Posterior cingulate gyrus (tissue), 11 donors: Measurements from ENCODE around the gene FOXE3.

Source experiments
- DNase-seq, 10 donors: peaks; one replicate each; pipeline versions ENCODE4 v3.0.0 to v3.0.0-alpha.2; 2020 to 2021; ENCODE audit warnings: mixed read lengths in 3 of 10
- intact Hi-C: fragments of 100-400 bp; cut with DNase I; formaldehyde crosslinking; loops from one replicate; pipeline ENCODE4 v1.15.1; 2023

FOXE3 gene

DNA sequence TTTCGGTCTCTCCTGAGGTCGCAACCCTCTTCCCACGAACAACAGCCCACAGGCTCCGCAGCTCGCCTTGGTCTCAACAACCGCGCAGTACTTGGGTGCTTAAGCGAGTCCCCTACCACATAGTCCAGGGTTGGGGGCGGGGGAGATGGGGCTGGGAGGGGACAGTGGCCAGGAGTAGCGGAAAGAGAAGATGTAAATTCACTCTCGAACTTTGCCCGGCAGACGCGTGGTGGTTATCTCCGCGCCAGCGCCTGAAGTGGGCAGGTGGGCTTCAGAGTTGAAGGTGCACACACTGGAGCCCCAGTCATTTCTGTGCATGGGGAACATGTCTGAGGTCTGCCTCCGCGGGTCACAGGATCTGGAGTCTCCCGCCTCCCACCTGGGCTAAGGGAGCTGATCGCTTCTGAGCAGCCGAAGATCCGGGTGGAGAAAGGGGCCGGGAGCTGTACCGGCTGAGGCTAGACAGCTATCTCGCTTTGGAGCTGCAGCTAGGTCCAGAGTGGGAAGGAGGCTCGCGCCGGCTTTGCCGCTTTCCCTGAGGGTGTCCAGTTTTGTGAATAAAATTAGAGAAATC lies 17.5 kb downstream of the FOXE3 start:
- intact Hi-C loops: no loop called here
- peak in 1 of 10 donors; percentile 60 for DNase-seq

DNA sequence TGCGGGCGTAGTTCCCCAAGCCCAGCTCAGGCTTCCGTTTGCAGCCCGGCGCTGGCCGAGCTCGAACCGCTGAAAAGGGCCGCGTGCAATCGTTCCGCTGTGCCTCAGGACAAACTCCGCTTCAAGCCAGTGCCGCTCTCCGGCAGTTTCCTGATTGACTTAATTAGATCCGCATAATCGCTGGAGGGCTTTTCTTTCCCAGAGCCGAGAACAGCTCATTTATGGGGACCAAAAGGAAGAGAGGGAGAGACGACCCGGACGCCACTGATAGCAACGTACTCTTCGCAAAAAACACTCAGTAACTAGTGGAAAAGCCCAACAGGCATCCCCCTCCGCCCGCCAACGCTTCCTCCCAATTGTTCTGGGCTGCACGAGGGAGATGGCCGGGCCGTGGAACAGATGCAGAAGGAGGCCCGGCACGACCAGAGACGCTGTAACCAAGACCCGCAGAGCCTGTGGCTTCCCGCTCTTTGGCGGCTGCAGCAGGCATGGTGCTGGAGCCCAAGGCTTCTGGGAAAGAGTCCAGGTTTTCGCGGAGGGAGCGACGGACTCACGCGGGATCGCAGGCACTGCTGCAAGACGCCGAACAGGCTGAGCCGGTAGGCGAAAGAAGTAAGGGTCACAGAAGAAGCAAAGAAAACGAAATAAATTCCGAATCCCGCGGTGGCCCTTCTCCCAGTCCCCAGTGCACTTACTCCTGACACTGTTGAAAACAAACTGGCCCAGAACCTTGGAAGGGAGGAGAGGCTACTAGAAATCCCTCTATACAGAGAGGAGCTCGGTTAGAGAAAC lies 18.2 kb downstream of the FOXE3 start:
- peak in 6 of 10 donors; percentile 23 to 89 (median 33) for DNase-seq
- intact Hi-C loops: no loop called here

GRCh38 chr1:47435506-47436303 lies 19.6 kb downstream of the FOXE3 start:
- intact Hi-C loops: no loop called here

GRCh38 chr1:47436304-47436978 lies 20.4 kb downstream of the FOXE3 start:
- DNase-seq: peak in 7 of 10 donors; percentile 27 to 92 (median 50)
- intact Hi-C loops: no loop called here

More at GRCh38 chr1:47435506-47436303, 19.6 kb downstream of the FOXE3 start:
- DNase-seq: no peak

DNA sequence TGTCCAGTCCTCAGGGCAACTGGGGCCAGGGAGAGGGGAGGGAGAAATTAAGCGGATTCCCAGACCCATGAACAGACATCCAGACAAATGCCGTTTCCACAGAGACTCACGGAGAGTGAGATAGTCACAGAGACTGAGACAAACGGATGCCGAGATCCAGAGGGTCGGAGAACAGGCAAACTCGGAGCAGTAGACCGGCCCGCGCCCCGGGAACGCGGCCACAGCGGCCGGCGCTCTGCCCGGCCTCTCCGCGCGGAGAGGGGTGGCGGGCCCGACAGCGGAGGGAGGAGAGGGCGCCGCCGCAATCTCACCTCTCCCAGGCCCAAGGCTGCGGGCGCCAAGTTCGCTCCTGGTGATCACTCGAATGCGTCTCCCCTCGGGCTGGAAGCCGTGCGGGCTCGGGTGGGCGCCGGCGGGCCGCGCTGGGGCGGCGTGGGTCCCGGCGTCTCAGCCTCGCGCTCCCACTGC lies 20.9 kb downstream of the FOXE3 start:
- no peak for DNase-seq
- intact Hi-C loops: no loop called here

GRCh38 chr1:47437447-47438164 lies 21.5 kb downstream of the FOXE3 start, which contains the start of gene FOXD2:
TSS of gene FOXD2 (plus strand) at chr1:47438044. CDS start at chr1:47438136, 92 bp downstream.
- DNase-seq: peak in 8 of 10 donors; percentile 48 to 92 (median 70)
- intact Hi-C loops: no loop called here

GRCh38 chr1:47438165-47439016 lies 22.3 kb downstream of the FOXE3 start:
- peak in 2 of 10 donors; percentile 59 to 75 for DNase-seq
- intact Hi-C loops: no loop called here

DNA sequence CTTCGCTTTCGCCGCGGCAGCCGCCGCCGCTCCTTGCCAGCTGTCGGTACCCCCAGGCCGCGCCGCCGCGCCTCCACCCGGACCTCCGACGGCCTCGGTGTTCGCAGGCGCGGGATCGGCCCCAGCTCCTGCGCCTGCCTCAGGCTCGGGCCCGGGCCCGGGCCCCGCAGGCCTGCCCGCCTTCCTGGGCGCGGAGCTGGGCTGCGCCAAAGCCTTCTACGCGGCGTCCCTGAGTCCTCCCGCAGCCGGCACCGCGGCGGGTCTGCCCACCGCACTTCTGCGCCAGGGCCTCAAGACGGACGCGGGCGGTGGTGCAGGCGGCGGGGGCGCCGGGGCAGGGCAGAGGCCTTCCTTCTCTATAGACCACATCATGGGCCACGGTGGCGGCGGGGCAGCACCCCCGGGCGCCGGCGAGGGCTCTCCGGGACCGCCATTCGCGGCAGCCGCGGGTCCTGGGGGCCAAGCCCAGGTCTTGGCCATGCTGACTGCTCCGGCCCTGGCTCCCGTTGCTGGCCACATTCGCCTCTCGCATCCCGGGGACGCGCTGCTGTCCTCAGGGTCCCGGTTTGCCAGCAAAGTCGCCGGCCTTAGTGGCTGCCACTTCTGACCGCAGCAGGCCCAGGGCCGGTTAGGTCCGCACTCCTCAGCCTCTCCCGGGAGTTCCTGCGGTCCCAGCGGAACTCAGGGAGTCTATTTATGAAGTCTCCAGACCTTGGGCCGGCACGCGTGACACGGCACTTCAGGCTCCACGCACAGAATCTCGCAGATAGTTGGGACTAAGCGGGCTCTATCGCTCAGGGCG lies 23.1 kb downstream of the FOXE3 start:
- intact Hi-C loops: no loop called here
- DNase-seq: peak in 2 of 10 donors; percentile 67 to 75

DNA sequence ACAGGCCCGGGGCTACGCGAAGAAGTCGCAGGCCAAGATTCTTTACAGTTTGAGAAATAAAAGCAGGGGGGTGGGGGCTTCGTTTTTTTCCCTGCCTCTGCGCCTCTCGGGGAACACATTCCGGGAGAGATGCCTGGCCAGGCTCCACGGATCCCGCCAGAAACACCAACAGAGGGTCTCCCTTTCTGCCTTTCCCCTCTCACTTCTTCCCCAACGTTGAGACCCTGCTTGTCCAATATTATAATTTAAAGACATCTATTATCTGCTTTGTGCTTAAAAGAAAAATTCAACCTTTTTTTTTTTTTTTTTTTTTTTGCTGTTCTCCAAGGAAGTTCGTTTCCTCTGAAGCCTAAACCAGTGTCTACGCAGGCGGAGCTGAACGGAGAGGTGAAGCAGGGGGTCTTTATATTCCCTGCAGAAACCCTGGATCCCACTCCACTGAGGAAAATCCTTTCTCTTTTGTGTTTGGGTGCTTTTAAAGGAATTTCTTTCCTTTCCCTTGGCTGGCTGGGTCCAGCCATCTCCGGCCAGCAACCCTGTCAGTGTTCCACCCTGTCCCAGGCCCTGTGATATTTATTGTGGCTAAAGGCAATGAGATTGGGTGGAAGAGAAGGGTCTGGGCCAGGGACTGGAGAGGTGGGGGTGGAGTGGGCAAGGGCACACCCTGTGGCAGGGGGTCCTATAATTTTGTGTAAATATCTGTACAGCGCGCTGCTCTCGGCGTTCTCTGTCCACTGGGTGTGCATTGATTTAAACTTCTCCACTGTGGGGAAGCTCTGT lies 23.9 kb downstream of the FOXE3 start:
- intact Hi-C loops: no loop called here

DNA sequence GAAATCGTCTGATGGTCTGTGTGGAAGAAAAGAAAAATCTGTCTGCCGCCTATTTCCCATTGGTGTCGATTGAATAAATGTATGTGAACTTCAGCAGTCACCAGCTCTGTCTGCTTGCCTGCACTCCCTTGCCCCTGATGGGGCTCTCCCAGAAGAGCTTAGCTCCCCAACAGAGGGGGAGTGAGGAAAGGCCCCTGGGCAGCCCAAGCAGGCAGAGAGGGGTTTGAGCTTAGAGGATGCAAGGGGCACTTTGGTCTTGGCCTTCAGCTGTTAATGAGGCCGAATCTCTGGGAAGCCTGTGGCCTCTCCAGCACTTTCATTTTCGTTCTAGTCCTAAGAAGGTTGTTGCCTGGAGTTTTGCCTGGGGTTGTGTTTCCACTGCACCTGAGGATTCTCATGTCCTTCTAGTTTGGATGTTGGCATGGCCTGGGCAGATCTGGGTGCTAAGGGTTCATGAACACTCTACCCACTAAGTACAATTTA lies 24.6 kb downstream of the FOXE3 start:
- peak in 2 of 10 donors; percentile 15 to 19 for DNase-seq
- intact Hi-C loops: no loop called here

More for the DNA sequence above, 23.9 kb downstream of the FOXE3 start:
- DNase-seq: peak in 2 of 10 donors; percentile 34 to 45

- DNase-seq: peak in 1 of 10 donors; percentile 8
- intact Hi-C loops: no loop called here
These were observed 25.5 kb downstream of the FOXE3 start for GRCh38 chr1:47441450-47442106.

DNA sequence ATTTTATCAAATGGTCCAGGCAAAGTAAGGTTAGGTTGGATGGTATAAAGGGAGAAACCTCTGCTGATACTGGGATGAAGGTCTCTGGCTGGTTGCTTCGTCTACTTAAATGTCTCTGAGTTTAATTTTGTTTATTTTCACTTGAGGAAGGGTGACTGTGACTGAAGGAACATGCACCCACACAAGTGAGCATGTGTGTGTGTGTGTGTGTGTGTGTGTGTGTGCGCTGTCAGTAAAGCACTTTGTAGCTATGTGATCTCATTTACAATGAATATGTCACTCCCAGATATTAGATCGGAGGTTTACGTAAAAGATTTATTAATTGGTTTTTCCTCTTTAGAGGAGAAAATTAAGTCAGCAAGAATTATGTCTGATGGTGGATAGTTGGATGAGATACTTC lies 26.1 kb downstream of the FOXE3 start:
- no peak for DNase-seq
- intact Hi-C loops: no loop called here

DNA sequence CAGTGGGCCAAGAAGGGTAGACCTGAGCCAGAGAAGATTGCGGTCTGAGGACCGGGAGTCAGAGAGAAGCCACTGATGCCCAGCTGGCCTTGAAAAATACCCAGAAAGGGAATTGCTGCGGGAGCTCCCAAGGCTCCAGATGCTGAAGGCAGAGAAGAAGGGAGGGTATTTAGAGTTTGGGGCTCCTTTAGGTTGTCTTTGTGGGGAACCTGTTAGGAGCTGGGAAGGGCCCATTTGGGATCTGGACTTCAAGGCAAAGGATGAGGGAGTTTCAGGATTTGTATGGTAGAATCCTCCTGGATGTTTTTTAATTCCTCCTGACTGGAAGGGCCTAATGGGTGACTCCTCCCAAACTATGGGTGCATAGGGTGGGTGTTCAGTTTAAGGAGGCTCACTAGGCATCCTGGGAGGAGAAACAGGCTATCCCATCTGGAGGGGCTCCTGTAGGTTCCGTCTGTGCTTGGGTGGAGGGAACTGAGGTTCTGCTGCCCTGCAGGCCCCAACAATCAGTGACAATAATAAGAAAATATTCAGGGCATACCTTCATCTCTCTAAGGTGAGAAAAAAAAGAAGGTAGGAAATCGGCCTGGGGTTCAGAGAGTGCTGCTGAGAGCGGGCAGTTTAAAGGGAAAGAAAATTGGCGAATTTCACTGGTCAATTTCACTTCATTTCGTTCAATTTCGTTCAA lies 26.9 kb downstream of the FOXE3 start:
- intact Hi-C loops: no loop called here
- DNase-seq: peak in 1 of 10 donors; percentile 18

GRCh38 chr1:47443530-47444296 lies 27.6 kb downstream of the FOXE3 start:
- peak in 1 of 10 donors; percentile 16 for DNase-seq
- intact Hi-C loops: no loop called here

- intact Hi-C loops: no loop called here
- DNase-seq: peak in 1 of 10 donors; percentile 19
These were observed 28.1 kb downstream of the FOXE3 start for GRCh38 chr1:47444297-47444561.
